ENCODE measurements around the gene DNAJC15. TPM values are rescaled to one million over a fixed set of nuclear protein-coding genes. Genes with fewer than 3 reads are reported as not detected.

Gene DNAJC15
- total RNA-seq, 2 donors from 2014 or later, result 10.8 to 17.0 TPM

Other genes with a start within 250 kb of the DNAJC15 start
- under 1 TPM in 1 of 2 donors, not detected in 1; 0.23 TPM for gene FAM216B, start 242.0 kb upstream of the DNAJC15 start, total RNA-seq
- gene EPSTI1, start 31.3 kb upstream of the DNAJC15 start, total RNA-seq, result 10 to 100 TPM in 1 of 2 donors, 1 to 10 TPM in 1; 8.3 to 10.4 TPM